Hypothalamus (tissue), 51 donors: ENCODE measurements around the gene RTCA.
"Not testable (repeated sequence)": the region's sequence is repeated elsewhere in the genome, so short reads cannot be mapped to it uniquely, and the experiment has no call there.

Source experiments
- DNase-seq, 51 donors: peaks; one replicate each; lab custom pipeline; 2025; lab: John Stamatoyannopoulos, UW

The RTCA gene

DNA sequence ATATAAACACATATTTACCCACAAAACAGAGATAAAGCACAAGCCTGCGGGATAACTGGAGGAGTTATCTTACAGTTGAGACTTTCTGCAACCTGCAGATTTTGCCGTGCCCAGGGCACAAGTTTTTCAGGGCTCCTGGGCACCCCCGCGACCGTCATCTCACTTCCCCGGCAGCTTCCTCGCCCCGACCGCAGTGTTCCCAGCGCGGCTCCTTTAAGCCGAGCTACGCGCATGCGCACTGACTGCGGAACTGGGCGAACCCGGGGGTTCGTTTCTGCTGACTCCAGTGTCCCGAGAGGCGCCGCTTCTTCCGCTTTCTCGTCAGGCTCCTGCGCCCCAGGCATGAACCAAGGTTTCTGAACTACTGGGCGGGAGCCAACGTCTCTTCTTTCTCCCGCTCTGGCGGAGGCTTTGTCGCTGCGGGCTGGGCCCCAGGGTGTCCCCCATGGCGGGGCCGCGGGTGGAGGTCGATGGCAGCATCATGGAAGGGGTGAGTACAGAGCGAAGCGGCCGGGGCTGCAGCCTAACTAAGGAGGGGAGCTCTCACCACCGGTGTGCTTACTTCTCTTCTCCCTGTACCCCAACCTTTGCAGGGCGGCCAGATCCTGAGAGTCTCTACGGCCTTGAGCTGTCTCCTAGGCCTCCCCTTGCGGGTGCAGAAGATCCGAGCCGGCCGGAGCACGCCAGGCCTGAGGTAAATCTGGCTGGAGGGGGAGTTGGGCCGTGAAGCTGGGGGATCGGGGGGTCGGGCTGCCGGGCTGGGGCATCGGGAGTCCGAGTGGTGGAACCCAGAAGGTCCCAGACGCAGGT, at the start of gene RTCA:
Gene RTCA (plus strand): TSS at position 286 of the 810 bp plus-strand sequence. CDS start 160 bp downstream, at position 446.
- DNase-seq, result peak; percentile 29 to 97 (median 89)

GRCh38 chr1:100217834-100218233, 48.2 kb upstream of the RTCA start:
- no peak for DNase-seq

DNA sequence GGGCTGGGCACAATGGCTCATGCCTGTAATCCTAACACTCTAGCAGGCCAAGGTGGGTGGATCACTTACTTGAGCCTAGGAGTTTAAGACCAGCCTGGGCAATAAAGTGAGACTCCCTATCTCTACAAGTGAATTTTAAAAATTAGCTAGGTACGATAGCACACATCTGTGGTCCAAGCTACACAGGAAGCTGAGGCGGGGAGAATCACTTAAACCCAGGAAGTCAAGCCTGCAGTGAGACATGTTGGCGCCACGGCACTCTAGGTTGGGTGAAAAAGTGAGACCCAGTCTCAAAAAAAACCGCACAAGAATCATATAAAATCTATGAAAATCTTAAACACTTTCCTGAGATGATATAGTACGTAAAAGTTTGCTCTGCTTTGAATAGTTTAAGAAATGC, 46.6 kb upstream of the RTCA start:
- no peak for DNase-seq

GRCh38 chr1:100219883-100220282, 46.1 kb upstream of the RTCA start:
- DNase-seq, result no peak

- no peak for DNase-seq
Observed at GRCh38 chr1:100222428-100222827, 43.6 kb upstream of the RTCA start.

DNA sequence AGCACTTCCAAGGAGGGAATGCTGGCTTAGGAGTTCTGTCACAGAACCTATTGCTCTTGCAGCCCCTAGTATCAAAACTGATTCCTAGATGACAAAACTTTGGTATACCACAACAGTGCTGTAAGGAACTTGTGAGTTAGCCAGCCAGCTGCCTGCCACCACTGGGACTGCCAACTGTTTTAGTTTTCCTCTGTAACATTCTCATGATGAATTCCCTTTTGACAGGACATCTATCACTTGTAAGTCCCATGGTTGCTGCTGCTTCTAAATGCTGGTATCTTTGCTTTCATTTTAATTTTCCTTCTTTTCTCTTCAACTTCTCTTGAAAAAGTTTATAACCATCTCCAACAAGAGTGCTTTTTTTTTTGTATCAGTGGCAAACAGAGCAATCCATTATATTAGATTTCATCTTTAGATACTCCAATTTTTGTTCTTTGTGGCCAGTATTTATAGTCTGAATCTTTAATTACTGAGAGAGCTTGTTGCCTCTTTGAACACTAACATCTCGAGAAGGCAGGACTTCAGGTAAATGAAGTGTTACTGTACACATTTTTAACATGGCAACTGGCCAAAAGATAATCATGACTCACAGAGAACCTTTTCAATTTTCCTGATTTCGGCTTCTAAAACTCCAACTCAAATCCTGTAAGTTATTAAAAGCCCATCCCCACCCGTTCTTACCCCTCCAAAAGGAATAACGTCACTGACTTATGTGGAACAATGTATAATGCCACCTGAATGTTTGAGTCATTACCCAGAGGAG, 36.2 kb upstream of the RTCA start:
- no peak for DNase-seq

GRCh38 chr1:100230765-100231164, 35.3 kb upstream of the RTCA start:
- no peak for DNase-seq

DNA sequence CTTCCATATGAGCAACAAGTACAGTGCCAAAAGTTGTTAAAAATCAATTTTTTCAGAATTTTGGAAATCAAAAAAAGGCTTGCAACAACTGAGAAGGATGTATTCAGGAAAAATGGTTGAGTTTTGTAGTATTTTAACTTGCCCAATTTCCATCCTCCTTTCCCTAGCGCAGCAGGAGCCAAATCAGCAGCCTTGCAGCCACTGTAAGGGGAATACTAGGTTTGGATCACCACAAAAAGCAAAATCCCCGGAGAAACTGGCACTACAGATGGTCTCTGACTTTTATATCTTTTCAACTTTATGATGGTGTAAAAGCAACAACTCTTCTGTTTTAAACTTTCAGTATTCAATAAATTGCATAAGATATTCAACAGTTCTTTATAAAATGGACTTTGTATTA, 34.3 kb upstream of the RTCA start:
- no peak for DNase-seq

DNA sequence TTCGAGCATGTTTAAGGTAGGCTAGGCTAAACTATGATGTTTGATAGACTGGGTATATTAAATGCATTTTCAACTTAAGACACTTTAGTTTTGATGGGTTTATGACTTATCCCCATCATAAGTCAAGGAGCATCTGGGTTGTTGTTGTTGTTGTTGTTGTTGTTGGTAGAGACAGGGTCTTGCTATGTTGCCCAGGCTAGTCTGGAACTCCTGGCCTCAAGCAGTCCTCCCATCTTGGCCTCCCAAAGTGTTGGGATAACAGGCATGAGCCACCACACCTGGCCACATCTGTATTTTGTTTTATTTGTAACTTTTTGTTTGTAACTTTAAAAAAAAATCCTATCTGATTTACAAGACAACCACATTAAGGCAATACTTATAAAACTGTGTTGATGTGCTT, 33.9 kb upstream of the RTCA start:
- no peak for DNase-seq

GRCh38 chr1:100233566-100233965, 32.5 kb upstream of the RTCA start:
- not testable (repeated sequence) for DNase-seq

GRCh38 chr1:100234432-100234831, 31.6 kb upstream of the RTCA start:
- DNase-seq, result no peak

- no peak for DNase-seq
Observed at GRCh38 chr1:100237091-100237490, 28.9 kb upstream of the RTCA start.

GRCh38 chr1:100239961-100240360, 26.1 kb upstream of the RTCA start:
- no peak for DNase-seq

- DNase-seq, result no peak
Observed at GRCh38 chr1:100240631-100241030, 25.4 kb upstream of the RTCA start.

DNA sequence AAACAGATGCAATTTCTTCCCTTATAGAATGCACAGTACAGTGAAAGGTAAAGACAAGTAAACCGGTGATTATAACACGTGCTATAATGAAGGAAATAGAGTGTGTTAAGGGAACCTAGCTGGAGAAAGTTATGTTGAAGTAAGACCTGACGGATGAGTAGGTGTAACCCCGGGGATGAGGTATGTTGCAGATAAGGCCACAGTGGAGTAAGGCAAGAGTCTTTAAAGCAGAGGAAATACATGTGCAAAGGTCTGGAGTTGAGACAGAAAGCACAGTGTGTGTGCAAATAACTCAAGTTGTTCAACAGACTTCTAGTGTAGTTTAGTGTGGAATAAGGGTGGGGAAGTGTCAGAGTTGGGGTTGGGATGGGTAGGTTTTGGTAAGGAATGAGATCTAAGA, 19.3 kb upstream of the RTCA start:
- DNase-seq, result no peak

GRCh38 chr1:100249155-100249536, 16.9 kb upstream of the RTCA start:
- DNase-seq, result peak in 1 of 51 donors; percentile 45

- DNase-seq, result peak; percentile 52 to 98 (median 93)
Observed at GRCh38 chr1:100249537-100250257, 16.3 kb upstream of the RTCA start, which contains the start of gene DBT. TSS of gene DBT (minus strand) at chr1:100249834. CDS start at chr1:100249820, 14 bp downstream.

DNA sequence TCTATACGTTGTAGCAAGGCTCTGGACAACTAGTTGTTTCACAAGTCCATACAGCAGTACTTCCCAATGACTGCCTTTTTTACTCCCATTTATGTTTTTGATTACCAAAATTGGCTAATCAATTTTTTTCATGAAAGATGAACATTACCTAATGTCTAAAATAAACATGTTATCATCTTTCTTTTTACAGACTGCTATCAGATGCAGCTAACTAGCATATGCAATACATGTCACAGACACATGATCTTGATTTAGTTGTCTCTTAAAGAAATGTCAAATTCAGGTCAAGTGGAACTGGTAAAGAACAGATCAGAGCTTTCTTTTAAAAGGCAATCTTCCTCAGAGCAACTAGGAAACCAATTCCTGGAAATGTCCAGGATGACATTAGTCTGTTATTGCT, 15.8 kb upstream of the RTCA start:
- DNase-seq, result peak in 1 of 51 donors; percentile 31

DNA sequence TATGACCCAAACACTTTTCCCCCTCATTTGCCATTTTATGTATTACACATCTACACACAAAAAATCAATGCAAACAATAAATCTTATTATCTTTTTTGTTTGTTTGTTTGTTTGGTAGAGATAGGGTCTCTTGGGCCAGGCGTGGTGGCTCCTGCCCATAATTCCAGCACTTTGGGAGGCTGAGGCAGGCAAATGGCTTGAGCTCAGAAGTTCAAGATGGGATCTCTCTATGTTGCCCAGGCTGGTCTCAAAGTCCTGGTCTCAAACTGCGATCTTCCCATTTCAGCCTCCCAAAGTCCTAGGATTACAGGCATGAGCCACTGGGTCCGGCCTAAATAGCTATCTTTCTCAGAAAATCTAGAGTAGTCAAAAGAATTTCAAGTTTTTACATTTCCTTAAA, 15.2 kb upstream of the RTCA start:
- DNase-seq, result no peak

DNA sequence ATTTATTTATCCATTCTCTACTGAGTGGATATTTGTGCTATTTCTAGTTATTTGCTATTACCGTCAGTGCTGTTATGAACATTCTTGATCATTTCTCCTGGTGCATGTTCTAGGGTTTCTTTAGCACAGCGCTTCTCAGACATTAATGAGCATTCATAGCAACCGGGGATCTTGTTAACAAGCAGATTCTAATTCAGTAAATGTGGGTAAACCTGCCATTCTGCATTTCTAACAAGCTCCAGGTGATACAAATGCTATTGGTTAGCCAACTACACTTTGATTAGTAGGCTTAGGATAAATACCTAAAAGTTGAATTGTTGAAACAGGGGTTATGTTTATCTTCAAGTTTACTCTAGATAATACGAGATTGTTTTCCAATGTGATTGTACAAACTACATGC, 13.1 kb upstream of the RTCA start:
- DNase-seq, result no peak

DNA sequence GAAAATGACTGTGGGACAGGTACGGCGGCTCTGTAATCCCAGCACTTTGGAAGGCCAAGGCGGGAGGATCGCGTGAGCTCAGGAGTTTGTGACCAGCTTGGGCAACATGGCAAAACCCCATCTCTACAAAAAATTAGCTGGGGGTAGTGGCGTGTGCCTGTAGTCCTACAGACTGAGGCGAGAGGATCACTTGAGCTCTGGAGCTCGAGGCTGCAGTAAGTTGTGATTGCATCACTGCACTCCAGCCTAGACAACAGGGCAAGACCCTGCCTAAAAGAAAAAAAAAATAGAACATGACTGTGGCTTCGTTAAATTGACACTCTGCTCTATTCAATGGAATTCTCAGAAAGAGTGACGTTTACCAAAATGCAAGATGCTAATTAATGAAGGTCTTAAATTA, 12.5 kb upstream of the RTCA start:
- no peak for DNase-seq
